Activated CD4-positive, alpha-beta T cell treated with anti-CD3 and anti-CD28 coated beads, Interleukin-2, amount 10 ng/mL, durations not matched to agents 24 days and 14 days (primary cell): ENCODE data around the gene TAF5L. TPM values are rescaled to one million over a fixed set of nuclear protein-coding genes. Genes with fewer than 3 reads are reported as not detected.
"Not testable (repeated sequence)": the region's sequence is repeated elsewhere in the genome, so short reads cannot be mapped to it uniquely, and the experiment has no call there.

ENCODE experiments used
- DNase-seq: peaks from one replicate; pipeline ENCODE4 v3.0.0; 2022
- H3K27ac Mint-ChIP-seq: one replicate; pipeline ENCODE4 v1.8.0; 2022; ENCODE audit warnings: mild to moderate bottlenecking, mixed read lengths
- H3K27me3 Mint-ChIP-seq: one replicate; pipeline ENCODE4 v1.8.0; 2022; ENCODE audit warnings: mixed read lengths
- H3K36me3 Mint-ChIP-seq: one replicate; pipeline ENCODE4 v1.8.0; 2022; ENCODE audit warnings: low read depth, mild to moderate bottlenecking, mixed read lengths
- H3K4me1 Mint-ChIP-seq: one replicate; pipeline ENCODE4 v1.8.0; 2021; ENCODE audit warnings: mixed read lengths
- H3K4me3 Mint-ChIP-seq: one replicate; pipeline ENCODE4 v1.8.0; 2022; ENCODE audit warnings: mild to moderate bottlenecking, moderate library complexity, mixed read lengths
- H3K9me3 Mint-ChIP-seq: one replicate; pipeline ENCODE4 v1.8.0; 2021; ENCODE audit warnings: mixed read lengths
- intact Hi-C: fragments of 100-400 bp; cut with micrococcal nuclease; formaldehyde crosslinking; loops from one replicate; pipeline ENCODE4 v1.15.1; 2023
- total RNA-seq: library from RNA; stranded (reverse); gene quantifications from 2 replicates; pipeline ENCODE4 v1.2.3, GENCODE V29; 2022

The TAF5L gene
- total RNA-seq, 1 donor from 2014 or later, result 29.7 TPM

- no peak overlapping the region for H3K4me3 Mint-ChIP-seq
- peaks cover 33% of the 10 kb centered on the region for H3K4me1 Mint-ChIP-seq
- H3K27ac Mint-ChIP-seq, result no peak overlapping the region
- intact Hi-C loops, result no loop called here
- DNase-seq, result no peak
- H3K36me3 Mint-ChIP-seq, result peaks cover 58% of the 10 kb centered on the region
- no peaks in the 10 kb centered on the region for H3K9me3 Mint-ChIP-seq
- no peaks in the 10 kb centered on the region for H3K27me3 Mint-ChIP-seq
Observed at GRCh38 chr1:229631148-229631547, 5.2 kb upstream of the TAF5L start.

GRCh38 chr1:229629261-229629660 lies 3.3 kb upstream of the TAF5L start:
- Mint-ChIP-seq H3K4me1 (peaks cover 43% of the 10 kb centered on the region), H3K4me3 (no peak overlapping the region), H3K27me3 (no peaks in the 10 kb centered on the region), H3K27ac (no peak overlapping the region), H3K9me3 (no peaks in the 10 kb centered on the region), H3K36me3 (peaks cover 46% of the 10 kb centered on the region)
- no peak for DNase-seq
- intact Hi-C loops, result loop anchor here (5.0 kb wide), 4 partner anchors 33 to 1348 kb away; partner anchors contain the start of genes ARV1, COG2, RAB4A and TTC13

- no peaks in the 10 kb centered on the region for H3K9me3 Mint-ChIP-seq
- H3K4me3 Mint-ChIP-seq, result peak overlapping the region; percentile 99
- H3K4me1 Mint-ChIP-seq, result peaks cover 51% of the 10 kb centered on the region
- intact Hi-C loops, result loop anchor here (5.0 kb wide), 4 partner anchors 35 to 1350 kb away; partner anchors contain the start of genes ARV1, COG2, RAB4A and TTC13
- DNase-seq, result no peak
- peak overlapping the region; percentile 96 for H3K27ac Mint-ChIP-seq
- H3K36me3 Mint-ChIP-seq, result peaks cover 38% of the 10 kb centered on the region
- H3K27me3 Mint-ChIP-seq, result no peaks in the 10 kb centered on the region
Observed at GRCh38 chr1:229627003-229627402, 1.1 kb upstream of the TAF5L start.

GRCh38 chr1:229625071-229625914 lies 629 bp downstream of the TAF5L start:
- DNase-seq, result peak; percentile 86
- H3K27ac Mint-ChIP-seq, result peak overlapping the region; percentile 94
- H3K27me3 Mint-ChIP-seq, result no peaks in the 10 kb centered on the region
- no peaks in the 10 kb centered on the region for H3K9me3 Mint-ChIP-seq
- H3K36me3 Mint-ChIP-seq, result peaks cover 27% of the 10 kb centered on the region
- H3K4me3 Mint-ChIP-seq, result peak overlapping the region; percentile 98
- intact Hi-C loops, result loop anchor here (2.0 to 5.0 kb wide), 5 partner anchors 37 to 1352 kb away; partner anchors contain the start of genes ARV1, COG2, NUP133 and RAB4A
- peaks cover 50% of the 10 kb centered on the region for H3K4me1 Mint-ChIP-seq

- Mint-ChIP-seq H3K27ac (peak overlapping the region; percentile 94), H3K27me3 (no peaks in the 10 kb centered on the region), H3K36me3 (peaks cover 22% of the 10 kb centered on the region), H3K9me3 (no peaks in the 10 kb centered on the region), H3K4me3 (peak overlapping the region; percentile 98), H3K4me1 (peaks cover 54% of the 10 kb centered on the region)
- intact Hi-C loops, result loop anchor here (2.0 to 5.0 kb wide), 5 partner anchors 38 to 1353 kb away; partner anchors contain the start of genes ARV1, COG2, NUP133 and RAB4A
- DNase-seq, result no peak
Observed at GRCh38 chr1:229624521-229625070, 1.3 kb downstream of the TAF5L start.

GRCh38 chr1:229623838-229624237 lies 2.1 kb downstream of the TAF5L start:
- peak overlapping the region; percentile 98 for H3K4me3 Mint-ChIP-seq
- intact Hi-C loops, result loop anchor here (2.0 kb wide), 1 partner anchor 115 kb away; the partner anchor contains the start of gene NUP133
- no peak for DNase-seq
- peaks cover 56% of the 10 kb centered on the region for H3K4me1 Mint-ChIP-seq
- no peaks in the 10 kb centered on the region for H3K27me3 Mint-ChIP-seq
- H3K36me3 Mint-ChIP-seq, result peaks cover 16% of the 10 kb centered on the region
- no peak overlapping the region for H3K27ac Mint-ChIP-seq
- no peaks in the 10 kb centered on the region for H3K9me3 Mint-ChIP-seq

- no peaks in the 10 kb centered on the region for H3K27me3 Mint-ChIP-seq
- peaks cover 53% of the 10 kb centered on the region for H3K4me1 Mint-ChIP-seq
- intact Hi-C loops, result no loop called here
- H3K27ac Mint-ChIP-seq, result no peak overlapping the region
- DNase-seq, result no peak
- no peaks in the 10 kb centered on the region for H3K9me3 Mint-ChIP-seq
- peaks cover 10% of the 10 kb centered on the region for H3K36me3 Mint-ChIP-seq
- H3K4me3 Mint-ChIP-seq, result no peak overlapping the region
Observed at GRCh38 chr1:229623225-229623624, 2.7 kb downstream of the TAF5L start.

- intact Hi-C loops, result not testable (repeated sequence)
Observed at GRCh38 chr1:229622641-229623120, 3.2 kb downstream of the TAF5L start.

GRCh38 chr1:229621663-229622062 lies 4.3 kb downstream of the TAF5L start:
- Mint-ChIP-seq H3K27me3 (no peaks in the 10 kb centered on the region), H3K27ac (no peak overlapping the region), H3K4me3 (no peak overlapping the region), H3K36me3 (peaks cover 12% of the 10 kb centered on the region), H3K9me3 (no peaks in the 10 kb centered on the region), H3K4me1 (peaks cover 48% of the 10 kb centered on the region)
- DNase-seq, result no peak
- intact Hi-C loops, result no loop called here

More at GRCh38 chr1:229622641-229623120, 3.2 kb downstream of the TAF5L start:
- peaks cover 12% of the 10 kb centered on the region for H3K36me3 Mint-ChIP-seq
- not testable (repeated sequence) for H3K9me3 Mint-ChIP-seq, H3K27me3 Mint-ChIP-seq, H3K4me3 Mint-ChIP-seq, DNase-seq, H3K27ac Mint-ChIP-seq
- peaks cover 56% of the 10 kb centered on the region for H3K4me1 Mint-ChIP-seq

GRCh38 chr1:229620876-229621275 lies 5.0 kb downstream of the TAF5L start:
- no peaks in the 10 kb centered on the region for H3K27me3 Mint-ChIP-seq
- intact Hi-C loops, result no loop called here
- no peak for DNase-seq
- H3K4me1 Mint-ChIP-seq, result peaks cover 47% of the 10 kb centered on the region
- no peaks in the 10 kb centered on the region for H3K9me3 Mint-ChIP-seq
- peaks cover 10% of the 10 kb centered on the region for H3K36me3 Mint-ChIP-seq
- H3K27ac Mint-ChIP-seq, result no peak overlapping the region
- no peak overlapping the region for H3K4me3 Mint-ChIP-seq

- Mint-ChIP-seq H3K9me3 (no peaks in the 10 kb centered on the region), H3K36me3 (peaks cover 9% of the 10 kb centered on the region), H3K4me1 (peaks cover 41% of the 10 kb centered on the region), H3K27ac (no peak overlapping the region), H3K4me3 (no peak overlapping the region), H3K27me3 (no peaks in the 10 kb centered on the region)
- intact Hi-C loops, result no loop called here
- DNase-seq, result no peak
Observed at GRCh38 chr1:229619614-229620013, 6.3 kb downstream of the TAF5L start.

- Mint-ChIP-seq H3K27me3 (no peaks in the 10 kb centered on the region), H3K4me1 (peaks cover 38% of the 10 kb centered on the region), H3K27ac (no peak overlapping the region), H3K36me3 (peaks cover 13% of the 10 kb centered on the region), H3K9me3 (no peaks in the 10 kb centered on the region), H3K4me3 (no peak overlapping the region)
- no peak for DNase-seq
- intact Hi-C loops, result no loop called here
Observed at GRCh38 chr1:229619002-229619401, 6.9 kb downstream of the TAF5L start.

GRCh38 chr1:229617351-229618100 lies 8.4 kb downstream of the TAF5L start:
- Mint-ChIP-seq H3K27me3 (no peaks in the 10 kb centered on the region), H3K4me3 (no peak overlapping the region), H3K4me1 (peaks cover 30% of the 10 kb centered on the region), H3K9me3 (no peaks in the 10 kb centered on the region), H3K36me3 (peaks cover 22% of the 10 kb centered on the region), H3K27ac (no peak overlapping the region)
- intact Hi-C loops, result no loop called here
- no peak for DNase-seq
